MM.1S (cell line): Measurements from ENCODE around the gene NTN1.

Experiments
- CTCF ChIP-seq: fragments of 300-600 bp; sonication (generic); IDR thresholded peaks from 2 replicates; pipeline ENCODE4 v1.5.1; 2016; ENCODE audit warnings: antibody characterized with exemption, low read length, mixed read lengths
- EZH2 ChIP-seq: fragments of 300-600 bp; sonication (generic); optimal IDR thresholded peaks from 2 replicates; pipeline ENCODE3; 2017; ENCODE audit warnings: low read depth, mild to moderate bottlenecking, antibody characterized with exemption, low read length, mixed read lengths
- EZH2phosphoT487 ChIP-seq: fragments of 300-600 bp; sonication (generic); IDR thresholded peaks from 2 replicates; pipeline ENCODE4 v1.6.1; 2018; ENCODE audit warnings: antibody characterized with exemption, low read length

DNA sequence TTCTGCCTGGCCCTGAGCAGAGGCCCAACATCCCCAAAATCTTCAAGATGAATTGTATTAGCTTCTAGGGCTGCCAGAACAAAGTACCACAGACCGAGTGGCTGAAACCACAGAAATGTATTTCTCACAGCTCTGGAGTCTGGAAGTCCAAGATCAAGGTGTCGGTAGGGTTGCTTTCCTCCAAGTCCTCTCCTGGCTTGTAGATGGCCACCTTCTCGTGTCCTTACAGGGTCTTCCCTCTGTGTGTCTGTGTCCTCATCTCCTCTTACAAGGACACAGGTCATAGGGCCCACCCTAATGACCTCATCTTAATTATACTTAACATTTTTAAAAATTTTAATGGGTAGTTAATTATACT is 215.7 kb downstream of the NTN1 start:
- TF ChIP-seq CTCF (no peak), EZH2 (no peak), EZH2phosphoT487 (no peak)
